GM21390 (cell line): ENCODE measurements around the gene GAS7.

Experiments used
- ATAC-seq: cut with Tn5 transposase; IDR thresholded peaks from one replicate; pipeline ENCODE4 v1.9.1; 2021; ENCODE audit not compliant: unreplicated experiment

The GAS7 gene

GRCh38 chr17:9956474-9957131, 241.8 kb downstream of the GAS7 start:
- ATAC-seq = no peak

GRCh38 chr17:9953492-9953891, 244.9 kb downstream of the GAS7 start:
- no peak for ATAC-seq

- ATAC-seq = no peak
Measured at GRCh38 chr17:9951803-9952202, 246.6 kb downstream of the GAS7 start.

- no peak for ATAC-seq
Measured at GRCh38 chr17:9948928-9949327, 249.5 kb downstream of the GAS7 start.

GRCh38 chr17:9944704-9945103, 253.7 kb downstream of the GAS7 start:
- no peak for ATAC-seq

- ATAC-seq = no peak
Measured at GRCh38 chr17:9943343-9943742, 255.1 kb downstream of the GAS7 start.

GRCh38 chr17:9942885-9943284, 255.5 kb downstream of the GAS7 start:
- no peak for ATAC-seq

- ATAC-seq = no peak
Measured at GRCh38 chr17:9941305-9941704, 257.1 kb downstream of the GAS7 start.

GRCh38 chr17:9940841-9941240, 257.6 kb downstream of the GAS7 start:
- ATAC-seq = no peak

GRCh38 chr17:9938764-9939163, 259.6 kb downstream of the GAS7 start:
- no peak for ATAC-seq

GRCh38 chr17:9937901-9938300, 260.5 kb downstream of the GAS7 start:
- ATAC-seq = no peak

- ATAC-seq = no peak
Measured at GRCh38 chr17:9937241-9937761, 261.1 kb downstream of the GAS7 start.

GRCh38 chr17:9936095-9936494, 262.3 kb downstream of the GAS7 start:
- no peak for ATAC-seq

GRCh38 chr17:9935408-9935807, 263.0 kb downstream of the GAS7 start:
- ATAC-seq = no peak

- no peak for ATAC-seq
Measured at GRCh38 chr17:9934331-9934730, 264.1 kb downstream of the GAS7 start.

GRCh38 chr17:9932491-9932890, 265.9 kb downstream of the GAS7 start:
- no peak for ATAC-seq

- ATAC-seq = no peak
Measured at GRCh38 chr17:9931144-9931741, 267.2 kb downstream of the GAS7 start.

- ATAC-seq = no peak
Measured at GRCh38 chr17:9929871-9930270, 268.5 kb downstream of the GAS7 start.

GRCh38 chr17:9928601-9929333, 269.6 kb downstream of the GAS7 start:
- no peak for ATAC-seq

- no peak for ATAC-seq
Measured at GRCh38 chr17:9926150-9926804, 272.1 kb downstream of the GAS7 start.

GRCh38 chr17:9925457-9925856, 272.9 kb downstream of the GAS7 start:
- no peak for ATAC-seq
